HG02943 (cell line): ENCODE measurements around the gene CSDE1.

Experiments
- ATAC-seq: cut with Tn5 transposase; IDR thresholded peaks from one replicate; pipeline ENCODE4 v1.9.1; 2021; ENCODE audit warnings: mild to moderate bottlenecking, low read depth, moderate library complexity; ENCODE audit not compliant: unreplicated experiment

The CSDE1 gene

DNA sequence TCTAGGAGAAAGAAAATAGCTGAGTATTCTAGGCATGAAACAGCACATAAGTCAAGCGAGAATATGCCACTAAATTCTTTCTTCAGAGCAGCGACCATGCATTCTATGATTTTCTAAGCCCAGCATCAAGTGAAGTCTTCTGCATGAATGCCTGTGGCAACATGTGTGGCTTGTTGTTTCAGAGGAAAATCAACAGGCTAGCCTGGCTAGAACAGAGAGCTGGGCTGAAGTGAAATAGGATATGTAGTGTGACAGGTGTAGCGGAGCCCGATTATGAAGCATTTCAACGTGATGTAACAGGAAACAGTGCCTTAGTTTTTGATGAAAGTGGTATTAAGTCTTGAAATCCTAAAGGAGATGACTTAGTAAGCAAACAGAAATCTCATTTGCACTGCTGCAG lies 7.0 kb downstream of the CSDE1 start:
- no peak for ATAC-seq

DNA sequence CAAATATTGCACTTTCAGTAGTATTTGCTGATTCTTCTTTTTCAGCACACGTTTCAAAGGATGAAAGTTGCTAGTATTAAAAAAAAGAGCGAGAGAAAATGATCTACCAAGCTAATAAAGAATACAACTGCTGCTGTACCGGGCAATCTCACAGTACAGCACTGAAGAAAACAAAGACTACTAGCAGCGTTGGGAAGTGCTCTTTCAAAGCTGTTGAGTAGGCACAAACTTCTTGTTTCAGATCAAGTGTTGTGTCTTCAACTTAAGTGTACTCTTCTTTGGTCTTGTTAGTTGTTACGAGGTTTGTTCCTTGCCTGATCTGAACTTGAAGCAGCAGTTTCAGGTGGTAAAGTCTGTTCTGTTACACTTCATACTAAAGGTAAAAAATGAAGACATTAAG lies 7.9 kb downstream of the CSDE1 start:
- ATAC-seq: no peak

DNA sequence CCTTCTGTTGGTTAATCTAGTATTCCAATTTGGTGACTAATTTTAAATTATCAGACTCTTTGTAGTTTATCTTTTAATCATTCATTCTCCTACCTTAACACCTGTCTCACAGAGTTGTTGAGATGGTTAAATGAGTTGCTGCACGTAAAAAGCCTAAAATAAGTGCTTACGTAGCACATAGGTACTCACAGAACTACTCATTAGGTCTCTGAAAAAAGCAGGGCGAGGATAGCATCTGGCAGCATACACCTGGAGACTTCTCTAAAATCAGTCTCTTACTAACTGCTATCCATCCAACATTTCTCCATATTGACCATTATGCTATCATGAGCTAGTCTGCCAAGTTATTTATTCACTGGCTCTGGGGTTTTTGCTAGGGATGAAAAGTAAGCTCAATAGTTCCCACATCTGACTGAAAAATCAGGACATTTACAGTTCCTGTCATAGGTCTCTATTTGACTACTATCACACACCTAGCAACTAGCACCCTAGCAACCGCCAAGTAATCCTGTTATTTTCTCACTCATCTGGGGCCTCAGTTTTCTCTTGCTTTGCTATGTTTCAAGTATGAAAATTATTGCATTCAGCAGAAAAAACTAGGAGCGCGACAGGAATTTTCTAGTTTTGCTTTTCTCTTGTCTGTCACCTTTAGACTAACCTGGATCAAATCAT lies 11.2 kb downstream of the CSDE1 start:
- no peak for ATAC-seq

- ATAC-seq: no peak
Measured at GRCh38 chr1:114745291-114745690, 12.5 kb downstream of the CSDE1 start.

DNA sequence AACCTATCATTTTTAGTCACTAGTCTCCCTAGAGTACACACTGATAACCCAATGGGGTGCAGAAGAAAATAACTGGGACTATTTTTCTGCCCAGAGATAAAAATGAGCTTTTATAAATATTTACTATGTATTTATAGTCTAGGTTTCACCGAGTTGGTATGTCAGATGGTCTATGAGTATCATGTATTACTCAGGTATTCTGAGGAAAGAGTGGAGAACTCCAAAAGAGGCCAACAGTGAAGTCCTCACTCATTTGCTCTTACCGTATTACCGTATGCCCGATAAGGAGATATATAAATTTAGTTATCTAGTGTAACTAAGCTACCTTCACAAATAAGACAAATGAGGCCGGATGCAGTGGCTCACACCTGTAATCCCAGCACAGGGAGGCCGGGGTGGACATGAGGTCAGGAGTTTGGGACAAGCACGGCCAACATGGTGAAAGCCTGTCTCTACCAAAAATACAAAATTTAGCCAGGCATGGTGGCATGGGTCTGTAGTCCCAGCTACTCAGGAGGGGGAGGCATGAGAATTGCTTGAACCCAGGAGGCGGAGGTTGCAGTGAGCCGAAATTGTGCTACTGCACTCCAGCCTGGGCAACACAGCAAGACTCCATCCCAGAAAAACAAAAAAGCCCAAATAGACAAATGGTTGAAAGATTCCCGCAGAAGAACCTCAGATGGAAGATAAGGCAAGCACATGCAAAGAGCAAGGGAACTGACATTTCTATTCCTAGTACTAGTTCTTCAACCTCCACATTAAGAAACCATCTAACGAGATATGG lies 15.6 kb downstream of the CSDE1 start:
- no peak for ATAC-seq

DNA sequence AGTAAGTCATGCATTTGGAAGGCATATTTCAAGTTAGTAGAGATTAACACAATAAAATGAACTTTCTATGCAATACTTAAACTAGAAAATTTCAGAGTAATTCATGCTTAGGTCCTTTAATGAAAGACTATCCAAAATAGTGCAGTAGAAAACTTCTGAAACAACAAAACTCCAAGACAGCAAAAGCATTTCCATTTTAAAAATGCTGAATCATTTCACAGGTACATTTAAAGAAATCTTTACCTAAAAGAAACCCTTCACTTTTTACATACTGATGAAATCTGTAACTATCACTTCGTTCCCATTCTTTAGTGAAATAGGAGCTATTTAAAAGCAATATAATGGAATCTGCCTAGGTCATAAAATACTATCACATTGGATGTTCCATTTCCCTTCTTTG lies 17.5 kb downstream of the CSDE1 start:
- ATAC-seq: no peak

DNA sequence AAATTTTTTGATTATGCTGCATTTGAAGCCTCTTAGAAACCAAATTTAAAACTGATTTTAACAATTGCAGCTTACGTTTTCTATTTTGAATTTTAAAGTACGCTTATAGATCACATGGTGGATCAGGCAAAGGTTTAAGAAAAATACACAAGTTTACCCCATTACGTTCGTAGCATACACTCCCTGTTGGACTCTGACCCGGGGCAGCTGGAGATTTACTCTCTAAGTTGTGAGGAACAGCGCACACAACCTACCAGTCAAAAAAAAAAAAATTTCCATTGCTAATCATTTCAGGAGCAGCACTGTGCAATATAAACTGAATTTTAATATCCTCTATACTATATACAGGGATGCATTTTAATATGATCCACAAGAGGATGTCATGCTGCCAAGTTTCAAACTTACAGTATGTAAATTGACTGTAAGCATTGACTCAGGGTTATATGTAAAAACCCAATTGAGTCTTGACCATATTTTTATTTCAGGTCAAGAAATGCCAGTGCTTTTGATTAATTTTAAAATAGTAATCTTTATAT lies 20.4 kb downstream of the CSDE1 start:
- no peak for ATAC-seq

DNA sequence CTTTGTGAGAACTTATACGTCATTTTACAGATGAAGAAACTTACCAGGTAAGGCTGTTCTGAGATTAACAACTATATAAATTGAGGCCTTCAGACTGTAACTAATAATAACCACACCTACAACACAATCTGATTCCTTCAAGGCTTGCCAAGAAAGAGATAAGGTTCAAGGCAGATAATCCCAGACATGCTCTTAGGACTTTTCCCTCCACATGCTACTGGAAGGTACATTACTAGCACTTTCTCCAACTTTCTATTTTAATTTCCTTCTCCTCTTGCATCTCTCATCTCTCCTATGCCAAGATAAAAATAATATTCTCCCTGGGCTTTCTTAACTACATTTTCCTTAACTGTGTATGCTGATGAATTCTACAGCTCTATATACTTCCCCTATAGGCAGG lies 22.3 kb downstream of the CSDE1 start:
- ATAC-seq: no peak

- ATAC-seq: no peak
Measured at GRCh38 chr1:114729782-114730181, 28.0 kb downstream of the CSDE1 start.

DNA sequence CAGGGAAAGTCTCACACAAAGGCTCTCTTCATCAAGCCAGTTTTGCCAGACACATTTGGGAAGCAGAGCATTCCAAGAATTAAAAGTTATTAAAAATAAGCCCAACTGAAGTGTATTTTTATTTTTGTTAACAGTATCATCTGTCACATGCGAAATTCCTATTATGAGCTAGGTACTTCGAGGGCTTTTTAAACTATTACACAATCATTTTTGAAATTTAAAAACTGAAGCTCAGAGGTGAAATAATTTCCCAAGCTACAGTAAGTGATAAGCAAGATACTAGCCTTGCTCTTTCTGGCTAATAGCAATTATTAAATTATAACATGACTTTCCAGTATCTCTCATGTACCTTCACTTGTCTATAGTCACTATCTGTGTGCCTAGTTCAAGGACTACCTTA lies 29.2 kb downstream of the CSDE1 start:
- no peak for ATAC-seq

DNA sequence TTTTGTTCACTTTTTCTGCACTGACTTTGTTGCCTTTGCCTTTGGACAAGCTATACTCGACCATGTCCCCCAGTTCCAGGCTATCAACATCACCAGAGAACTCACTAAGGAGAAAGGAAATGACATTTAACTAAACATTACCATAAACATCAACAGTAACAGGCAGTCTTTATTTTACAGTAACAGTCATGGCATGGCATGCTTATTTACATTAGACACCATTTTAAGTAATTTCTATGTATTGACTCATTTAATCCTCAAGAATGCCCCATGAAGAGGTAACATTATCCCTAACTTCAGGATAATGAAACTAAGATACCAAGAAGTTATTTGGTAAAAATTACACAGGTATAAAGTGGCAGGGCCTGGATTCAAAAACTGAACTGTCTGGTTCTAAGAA lies 32.6 kb downstream of the CSDE1 start:
- ATAC-seq: no peak

GRCh38 chr1:114723915-114724314 lies 33.9 kb downstream of the CSDE1 start:
- ATAC-seq: no peak

GRCh38 chr1:114723457-114723856 lies 34.3 kb downstream of the CSDE1 start:
- ATAC-seq: no peak

GRCh38 chr1:114720492-114720891 lies 37.3 kb downstream of the CSDE1 start:
- ATAC-seq: no peak

DNA sequence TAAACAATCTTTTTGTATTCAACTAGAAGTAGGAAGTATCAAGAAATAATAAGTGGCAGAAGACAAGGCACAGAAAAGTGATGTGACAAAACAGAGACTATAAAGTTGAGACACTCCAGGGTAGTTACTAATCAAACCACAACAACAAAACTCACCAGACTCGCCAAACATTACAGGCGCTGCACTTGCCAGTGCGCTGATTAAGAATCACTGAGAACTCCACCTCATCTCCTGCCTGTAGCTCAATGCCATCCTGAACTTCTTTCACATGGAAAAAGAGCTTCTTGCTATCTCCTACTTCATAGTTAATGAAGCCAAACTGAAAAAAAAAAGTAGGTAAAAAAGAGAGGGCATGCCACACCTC lies 38.4 kb downstream of the CSDE1 start:
- ATAC-seq: no peak

- ATAC-seq: no peak
Measured at GRCh38 chr1:114718661-114719423, 38.9 kb downstream of the CSDE1 start.

DNA sequence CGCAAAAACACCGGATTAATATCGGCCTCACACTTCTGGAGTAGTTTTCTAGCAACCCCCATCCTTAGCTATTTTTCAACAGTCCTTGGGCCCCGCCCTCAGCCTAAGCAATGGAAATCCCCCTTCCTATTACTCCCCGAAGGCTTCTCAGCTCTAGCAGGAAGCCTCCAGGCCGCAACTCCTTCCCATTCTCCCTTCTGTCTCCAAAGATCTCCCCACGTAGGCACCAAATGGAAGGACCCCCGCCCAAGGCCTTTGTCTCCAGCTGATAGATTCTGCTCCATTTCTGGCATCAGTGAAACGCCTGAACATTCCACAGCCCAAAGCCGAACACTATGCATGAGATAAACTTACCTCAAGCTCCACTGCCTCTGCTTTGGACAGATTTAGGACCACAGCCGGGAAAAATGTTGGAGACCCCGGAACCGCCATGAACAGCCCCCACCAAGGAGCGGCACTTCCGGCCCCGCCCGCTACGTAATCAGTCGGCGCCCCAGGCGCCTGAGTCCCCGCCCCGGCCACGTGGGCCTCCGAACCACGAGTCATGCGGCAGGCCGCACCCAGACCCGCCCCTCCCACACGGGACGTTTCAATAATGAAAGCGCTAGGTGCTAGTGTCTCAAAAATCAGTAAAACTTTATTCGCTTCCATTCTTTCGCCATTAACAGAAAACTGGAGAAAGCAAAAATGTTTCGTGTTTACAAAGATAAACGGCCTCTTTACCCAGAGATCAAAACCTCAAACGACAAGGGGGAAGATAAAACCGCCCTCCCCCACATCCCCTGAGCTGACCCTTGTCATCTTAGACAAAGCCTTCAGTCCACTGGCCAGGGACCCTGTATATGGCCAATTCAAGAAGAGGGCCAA lies 41.2 kb downstream of the CSDE1 start, which contains the start of gene NRAS:
TSS of gene NRAS (minus strand) at position 468 of the 867 bp plus-strand sequence. CDS start 611 bp downstream, outside the sequence.
- peak; percentile 94 for ATAC-seq

GRCh38 chr1:114715952-114716303 lies 41.9 kb downstream of the CSDE1 start:
- no peak for ATAC-seq

GRCh38 chr1:114712977-114713376 lies 44.8 kb downstream of the CSDE1 start:
- no peak for ATAC-seq

DNA sequence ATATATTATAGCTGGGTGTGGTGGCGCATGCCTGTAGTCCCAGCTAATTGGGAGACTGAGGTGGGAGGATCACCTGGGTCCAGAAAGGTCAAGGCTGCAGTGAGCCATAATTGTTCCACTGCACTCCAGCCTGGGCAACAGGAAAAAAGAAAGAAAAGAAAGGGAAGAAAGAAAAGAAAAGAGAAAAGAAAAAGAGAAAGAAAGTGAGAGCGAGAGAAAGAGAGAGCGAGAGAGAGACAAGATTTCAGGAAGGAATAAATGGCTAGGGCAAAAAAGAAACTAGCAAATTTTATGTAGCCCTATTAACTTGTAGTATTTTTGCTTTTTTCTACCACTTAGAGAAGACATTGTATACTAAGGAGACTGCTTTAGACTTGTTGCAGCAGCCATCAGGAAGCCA lies 47.4 kb downstream of the CSDE1 start:
- no peak for ATAC-seq
